CD4-positive, CD25-positive, alpha-beta regulatory T cell (primary cell): ENCODE measurements around the gene SLC38A3. TPM values are rescaled to one million over a fixed set of nuclear protein-coding genes. Genes with fewer than 3 reads are reported as not detected.
"Not testable (repeated sequence)": the region's sequence is repeated elsewhere in the genome, so short reads cannot be mapped to it uniquely, and the experiment has no call there.

ENCODE experiments used
- ATAC-seq, 2 donors: fragments of 150-1000 bp; cut with Tn5 transposase; one replicate each; pipeline ENCODE4 v1.10.0; 2021; ENCODE audit warnings: low read depth in 2 of 2, moderate number of reproducible peaks in 2 of 2, moderate library complexity in 1 of 2
- DNase-seq, 3 donors: peaks; one replicate each; pipeline versions ENCODE4 v3.0.0 to v3.0.0-alpha.2; 2012 to 2022; ENCODE audit warnings: mixed read lengths in 1 of 3
- H3K27ac ChIP-seq: one replicate; pipeline ENCODE4 v1.7.0; 2013; ENCODE audit warnings: mild to moderate bottlenecking, low read length; ENCODE audit not compliant: insufficient read depth, poor library complexity, severe bottlenecking
- H3K27me3 ChIP-seq: one replicate; pipeline ENCODE4 v1.7.0; 2013; ENCODE audit warnings: low read length; ENCODE audit not compliant: control insufficient read depth, insufficient read depth
- H3K36me3 ChIP-seq: one replicate; pipeline ENCODE4 v1.7.0; 2013; ENCODE audit warnings: mild to moderate bottlenecking, low read length, moderate library complexity; ENCODE audit not compliant: control insufficient read depth, insufficient read depth
- H3K4me1 ChIP-seq: 2 replicates; pipeline ENCODE4 v1.7.0; 2013; ENCODE audit warnings: mild to moderate bottlenecking, low read length; ENCODE audit not compliant: insufficient read depth, control insufficient read depth, poor library complexity, severe bottlenecking
- H3K4me3 ChIP-seq: one replicate; pipeline ENCODE4 v1.7.0; 2013; ENCODE audit warnings: low read depth, mild to moderate bottlenecking, low read length, moderate library complexity
- H3K9me3 ChIP-seq, 2 experiments: 1 replicate in 1 of 2; 2 replicates in 1 of 2; pipeline ENCODE4 v1.7.0; 2013; ENCODE audit warnings: low read length in 2 of 2, mild to moderate bottlenecking in 1 of 2, moderate library complexity in 1 of 2; ENCODE audit not compliant: control insufficient read depth in 2 of 2
- H3K27ac Mint-ChIP-seq, 3 donors: one replicate each; pipeline ENCODE4 v1.8.0; 2020 to 2022; ENCODE audit warnings: mild to moderate bottlenecking in 3 of 3, mixed read lengths in 3 of 3, moderate library complexity in 2 of 3
- H3K27me3 Mint-ChIP-seq: one replicate; pipeline ENCODE4 v1.8.0; 2022; ENCODE audit warnings: mild to moderate bottlenecking, mixed read lengths
- H3K36me3 Mint-ChIP-seq: one replicate; pipeline ENCODE4 v1.8.0; 2020; ENCODE audit warnings: mixed read lengths
- H3K4me1 Mint-ChIP-seq, 4 donors: one replicate each; pipeline ENCODE4 v1.8.0; 2020 to 2022; ENCODE audit warnings: mixed read lengths in 4 of 4, mild to moderate bottlenecking in 1 of 4
- H3K4me3 Mint-ChIP-seq, 4 donors: one replicate each; pipeline ENCODE4 v1.8.0; 2020 to 2022; ENCODE audit warnings: mild to moderate bottlenecking in 4 of 4, mixed read lengths in 4 of 4, moderate library complexity in 3 of 4
- H3K9me3 Mint-ChIP-seq, 7 donors: one replicate each; pipeline ENCODE4 v1.8.0; 2020 to 2022; ENCODE audit warnings: mixed read lengths in 7 of 7, mild to moderate bottlenecking in 3 of 7, moderate library complexity in 2 of 7
- polyA plus RNA-seq, 4 donors: library from polyadenylated mRNA; unstranded; fragments of 300-500 nt; fragmentation: Illumina TruSeq; gene quantifications; one replicate each; pipeline ENCODE4 v1.2.3, GENCODE V29; 2021
- total RNA-seq: library from RNA; stranded (reverse); gene quantifications from one replicate; pipeline ENCODE4 v1.2.3, GENCODE V29; 2022

The SLC38A3 gene
- total and polyA plus RNA-seq, 5 donors from 2014 or later = not detected

DNA sequence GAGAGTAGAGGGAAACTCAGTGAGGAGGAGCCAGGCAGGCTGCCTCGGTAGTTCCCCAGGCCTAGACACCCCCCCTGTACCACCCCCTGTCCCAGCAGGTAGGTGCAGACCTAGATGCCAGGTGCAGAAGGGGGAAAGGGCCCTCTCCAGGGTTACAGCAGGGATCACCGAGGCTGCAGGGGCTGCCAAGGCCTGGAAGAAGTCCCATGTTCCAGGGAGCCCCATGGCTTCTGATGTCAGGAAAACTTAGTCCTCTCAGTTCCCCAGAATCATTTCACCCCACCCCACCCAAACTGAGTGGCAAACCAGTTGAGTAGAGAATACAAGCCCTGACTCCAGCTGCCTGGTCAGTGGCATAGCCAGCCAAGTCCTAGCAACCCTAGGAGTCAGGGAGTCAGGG lies 56.4 kb downstream of the SLC38A3 start:
- Mint-ChIP-seq H3K36me3 (peaks cover 5% of the 10 kb centered on the region), H3K4me1 (peaks cover 0 to 15% (median 3%) of the 10 kb centered on the region in 4 donors), H3K27me3 (peaks cover 12% of the 10 kb centered on the region), H3K9me3 (peaks cover 0 to 2% (median 0%) of the 10 kb centered on the region in 7 donors), H3K27ac (peak overlapping the region in 1 of 3 donors; percentile 56), H3K4me3 (no peak overlapping the region)
- peaks cover 12% of the 10 kb centered on the region for H3K4me1 ChIP-seq
- ATAC-seq (no peak), DNase-seq (no peak)
- peaks cover 18% of the 10 kb centered on the region for H3K36me3 ChIP-seq
- no peak overlapping the region for H3K27ac ChIP-seq
- no peak overlapping the region for H3K4me3 ChIP-seq
- H3K9me3 ChIP-seq = no peaks in the 10 kb centered on the region
- no peaks in the 10 kb centered on the region for H3K27me3 ChIP-seq

DNA sequence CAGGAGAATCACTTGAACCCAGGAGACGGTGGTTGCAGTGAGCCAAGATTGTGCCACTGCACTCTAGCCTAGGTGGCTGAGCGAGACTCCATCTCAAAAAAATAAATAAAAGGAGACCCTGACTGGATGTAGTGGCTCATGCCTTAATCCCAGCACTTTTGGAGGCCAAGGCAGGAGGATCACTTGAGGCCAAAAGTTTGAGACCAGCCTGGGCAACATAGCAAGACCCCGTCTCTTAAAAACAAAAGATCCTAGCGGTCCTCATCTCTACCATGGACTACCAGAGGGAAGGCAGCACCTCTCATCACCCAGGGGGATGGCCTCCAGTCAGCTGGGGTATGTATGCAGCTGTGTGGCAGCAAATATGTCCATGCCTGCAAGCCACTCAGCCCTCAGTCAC lies 57.1 kb downstream of the SLC38A3 start:
- not testable (repeated sequence) for H3K27me3 ChIP-seq, H3K36me3 Mint-ChIP-seq, H3K27ac ChIP-seq, H3K9me3 Mint-ChIP-seq, H3K9me3 ChIP-seq, ATAC-seq, H3K4me3 Mint-ChIP-seq, H3K4me3 ChIP-seq, H3K27ac Mint-ChIP-seq, DNase-seq
- Histone ChIP-seq H3K36me3 (peaks cover 11% of the 10 kb centered on the region), H3K4me1 (peaks cover 12% of the 10 kb centered on the region)
- Mint-ChIP-seq H3K4me1 (peaks cover 0 to 11% (median 3%) of the 10 kb centered on the region in 4 donors), H3K27me3 (peaks cover 12% of the 10 kb centered on the region)

DNA sequence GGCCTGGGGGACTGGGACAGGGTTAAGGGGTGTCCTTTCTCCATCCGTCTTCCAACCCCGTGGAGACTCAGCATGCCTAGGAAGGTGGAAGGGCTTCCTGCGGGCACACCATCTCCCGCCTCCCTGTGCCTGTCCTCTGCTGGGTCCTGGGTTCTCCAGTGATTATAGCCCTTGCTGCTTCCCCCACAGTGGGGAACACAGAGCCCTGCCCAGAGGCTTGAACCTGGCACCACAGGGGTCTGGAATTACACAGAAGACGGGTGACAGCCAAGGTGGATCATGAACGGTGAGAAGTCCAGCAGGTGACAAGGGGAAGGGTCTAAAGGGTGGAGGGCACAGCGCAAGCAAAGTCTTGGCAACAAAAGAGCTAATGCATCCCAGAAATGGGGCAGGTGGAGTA lies 57.7 kb downstream of the SLC38A3 start:
- Mint-ChIP-seq H3K9me3 (peaks cover 0 to 2% (median 0%) of the 10 kb centered on the region in 7 donors), H3K4me1 (peaks cover 0 to 11% (median 3%) of the 10 kb centered on the region in 4 donors), H3K27ac (peak overlapping the region in 1 of 3 donors; percentile 79), H3K27me3 (peaks cover 12% of the 10 kb centered on the region), H3K36me3 (no peaks in the 10 kb centered on the region), H3K4me3 (no peak overlapping the region)
- Histone ChIP-seq H3K4me1 (peaks cover 12% of the 10 kb centered on the region), H3K36me3 (peaks cover 6% of the 10 kb centered on the region), H3K9me3 (no peaks in the 10 kb centered on the region), H3K27ac (no peak overlapping the region), H3K27me3 (no peaks in the 10 kb centered on the region), H3K4me3 (no peak overlapping the region)
- DNase-seq = no peak
- no peak for ATAC-seq

DNA sequence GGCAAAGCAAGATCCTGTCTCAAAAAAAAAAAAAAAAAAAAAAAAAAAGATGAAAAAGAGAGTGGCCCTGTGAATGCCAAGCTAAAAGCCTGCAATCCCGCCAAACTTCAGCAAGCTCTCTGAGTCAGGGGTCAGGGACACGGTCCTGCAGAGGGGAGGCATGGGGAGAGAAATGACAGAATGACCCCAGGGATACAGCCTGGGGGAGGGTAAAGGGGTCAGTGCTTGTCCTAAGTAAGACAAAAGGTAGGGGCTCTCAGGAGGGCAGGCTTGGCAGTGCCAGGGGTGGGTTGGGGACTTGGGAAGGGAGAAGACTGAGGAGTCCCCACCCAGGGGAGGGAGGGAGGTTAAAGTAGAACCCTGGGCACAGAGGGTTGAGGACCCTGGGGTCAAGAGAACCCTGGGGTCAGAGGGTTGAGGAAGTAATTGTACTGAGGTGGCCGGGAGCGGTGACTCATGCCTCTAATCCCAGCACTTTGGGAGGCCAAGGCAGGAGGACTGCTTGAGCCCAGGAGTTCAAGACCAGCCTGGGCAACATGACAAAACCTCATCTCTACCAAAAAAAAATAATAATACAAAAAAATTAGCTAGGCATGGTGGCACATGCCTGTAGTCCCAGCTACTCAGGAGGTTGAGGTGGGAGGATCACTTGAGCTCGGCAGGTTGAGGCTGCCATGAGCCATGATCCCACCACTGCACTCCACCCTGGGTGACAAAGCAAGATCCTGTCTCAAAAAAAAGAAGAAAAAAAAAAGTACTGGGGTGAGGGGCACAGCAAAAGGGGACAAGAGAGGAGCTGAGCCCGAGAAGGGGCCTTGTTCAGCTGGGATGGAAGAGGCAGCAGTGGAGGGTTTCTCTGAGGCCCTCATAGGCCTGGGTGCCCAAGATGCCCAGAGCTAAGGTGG lies 58.7 kb downstream of the SLC38A3 start:
- ATAC-seq (no peak), DNase-seq (no peak)
- peaks cover 0 to 2% (median 0%) of the 10 kb centered on the region in 7 donors for H3K9me3 Mint-ChIP-seq
- no peaks in the 10 kb centered on the region for H3K36me3 ChIP-seq
- H3K4me1 Mint-ChIP-seq = peaks cover 0 to 11% (median 4%) of the 10 kb centered on the region in 4 donors
- H3K27ac Mint-ChIP-seq = no peak overlapping the region
- peaks cover 12% of the 10 kb centered on the region for H3K4me1 ChIP-seq
- no peaks in the 10 kb centered on the region for H3K9me3 ChIP-seq
- no peak overlapping the region for H3K4me3 Mint-ChIP-seq
- no peaks in the 10 kb centered on the region for H3K36me3 Mint-ChIP-seq
- H3K27me3 Mint-ChIP-seq = peaks cover 12% of the 10 kb centered on the region
- H3K27me3 ChIP-seq = no peaks in the 10 kb centered on the region
- H3K27ac ChIP-seq = no peak overlapping the region
- no peak overlapping the region for H3K4me3 ChIP-seq

DNA sequence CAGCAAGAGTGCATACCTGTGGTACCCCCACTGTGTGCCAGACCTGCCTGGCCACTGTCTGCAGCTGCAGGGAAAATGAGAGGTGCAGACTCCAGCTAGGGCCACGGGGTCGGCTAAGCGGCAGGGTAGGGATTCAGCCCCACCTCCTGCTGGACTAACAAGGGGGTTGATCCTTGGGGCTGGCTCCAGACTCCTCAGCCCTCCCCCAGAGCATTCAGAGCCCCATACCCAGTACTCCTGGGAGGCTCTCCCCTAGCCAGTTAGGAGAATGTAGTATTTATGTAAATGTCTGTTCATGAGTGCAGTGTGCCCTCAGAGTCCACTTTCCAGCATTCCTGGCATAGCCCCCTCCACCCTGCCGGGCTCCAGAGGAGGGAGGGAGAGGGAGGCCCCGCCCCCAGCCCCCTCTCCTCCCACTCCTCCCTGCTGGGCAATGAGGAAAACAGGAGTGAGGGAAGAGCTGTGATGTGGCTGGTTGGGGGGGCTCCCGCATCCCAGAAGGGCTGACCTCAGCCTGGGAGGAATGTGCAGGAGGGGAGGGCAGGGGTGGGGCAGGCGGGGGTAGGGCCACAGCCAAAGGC lies 59.4 kb downstream of the SLC38A3 start:
- Mint-ChIP-seq H3K9me3 (peaks cover 0 to 2% (median 0%) of the 10 kb centered on the region in 7 donors), H3K27me3 (peaks cover 12% of the 10 kb centered on the region), H3K4me1 (peaks cover 0 to 7% (median 3%) of the 10 kb centered on the region in 4 donors), H3K27ac (no peak overlapping the region), H3K4me3 (no peak overlapping the region), H3K36me3 (no peaks in the 10 kb centered on the region)
- no peaks in the 10 kb centered on the region for H3K27me3 ChIP-seq
- H3K9me3 ChIP-seq = no peaks in the 10 kb centered on the region
- H3K4me3 ChIP-seq = no peak overlapping the region
- peaks cover 10% of the 10 kb centered on the region for H3K4me1 ChIP-seq
- no peaks in the 10 kb centered on the region for H3K36me3 ChIP-seq
- DNase-seq (no peak), ATAC-seq (no peak)
- H3K27ac ChIP-seq = no peak overlapping the region

DNA sequence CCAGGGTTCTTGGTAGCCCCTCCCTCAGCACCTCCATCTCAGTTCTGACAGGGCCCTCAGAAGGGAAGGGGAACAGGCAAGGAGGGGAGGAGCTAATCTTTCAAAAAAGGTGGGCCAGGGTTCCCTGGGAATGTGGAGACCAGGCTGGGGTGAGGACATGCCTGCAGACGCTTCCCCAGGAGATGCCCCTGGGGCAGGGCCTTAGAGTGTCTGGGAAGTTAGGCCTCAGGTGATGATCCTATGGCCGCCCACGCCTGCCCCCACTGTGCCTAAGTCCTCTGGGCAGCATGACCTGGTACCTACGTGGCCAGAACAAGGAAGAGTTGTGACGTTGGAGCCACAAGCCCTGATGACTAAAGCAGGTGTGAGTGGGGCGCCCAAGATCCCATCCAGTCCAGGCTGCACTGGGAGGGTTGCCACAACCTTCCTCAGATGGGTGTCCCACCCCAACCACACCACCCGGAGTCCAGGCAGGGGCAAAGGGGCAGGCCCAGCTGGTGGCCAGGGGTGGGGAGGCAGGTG lies 60.0 kb downstream of the SLC38A3 start:
- Mint-ChIP-seq H3K4me1 (peaks cover 0 to 3% (median 1%) of the 10 kb centered on the region in 4 donors), H3K36me3 (no peaks in the 10 kb centered on the region), H3K27me3 (peaks cover 12% of the 10 kb centered on the region), H3K4me3 (no peak overlapping the region), H3K27ac (no peak overlapping the region), H3K9me3 (peaks cover 0 to 2% (median 0%) of the 10 kb centered on the region in 7 donors)
- DNase-seq (no peak), ATAC-seq (no peak)
- Histone ChIP-seq H3K4me3 (no peak overlapping the region), H3K9me3 (no peaks in the 10 kb centered on the region), H3K36me3 (no peaks in the 10 kb centered on the region), H3K27ac (no peak overlapping the region), H3K27me3 (no peaks in the 10 kb centered on the region), H3K4me1 (peaks cover 5% of the 10 kb centered on the region)

DNA sequence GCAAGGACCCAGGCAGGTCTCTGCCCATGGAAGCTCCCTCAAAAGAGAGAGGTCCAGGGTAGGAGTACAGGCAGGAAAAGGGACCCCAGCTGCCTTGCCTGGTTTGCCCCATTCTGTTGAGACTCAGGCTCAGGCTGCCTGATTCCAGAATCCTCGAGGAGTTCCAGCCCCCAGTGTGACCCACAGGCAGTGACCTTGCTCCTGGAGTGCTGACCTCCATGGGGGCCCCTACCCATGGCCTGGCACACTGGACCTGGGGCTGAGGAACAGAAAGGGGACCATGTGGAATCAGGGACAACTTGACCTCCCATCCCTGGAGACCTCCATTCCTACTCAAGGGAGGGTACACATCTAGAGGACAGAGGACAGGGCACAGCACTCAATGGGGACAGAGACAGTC lies 60.5 kb downstream of the SLC38A3 start:
- Mint-ChIP-seq H3K4me1 (peaks cover 0 to 3% (median under 1%) of the 10 kb centered on the region in 4 donors), H3K4me3 (peak overlapping the region in 1 of 4 donors; percentile 25), H3K36me3 (no peaks in the 10 kb centered on the region), H3K27ac (no peak overlapping the region), H3K9me3 (peaks cover 0 to 2% (median 0%) of the 10 kb centered on the region in 7 donors), H3K27me3 (peaks cover 12% of the 10 kb centered on the region)
- Histone ChIP-seq H3K27ac (no peak overlapping the region), H3K4me3 (no peak overlapping the region), H3K9me3 (no peaks in the 10 kb centered on the region), H3K36me3 (no peaks in the 10 kb centered on the region), H3K27me3 (no peaks in the 10 kb centered on the region), H3K4me1 (peaks cover 2% of the 10 kb centered on the region)
- no peak for ATAC-seq
- no peak for DNase-seq
